DND-41 (cell line): ENCODE results near the gene CCDC78.

ENCODE experiments used
- CTCF ChIP-seq: IDR thresholded peaks from 2 replicates; pipeline ENCODE4 v1.5.1; 2012; ENCODE audit warnings: borderline replicate concordance, low read length, moderate library complexity, mild to moderate bottlenecking; ENCODE audit not compliant: poor library complexity, severe bottlenecking; ENCODE audit errors: extremely low read depth
- EZH2 ChIP-seq: IDR thresholded peaks from 3 replicates; pipeline ENCODE4 v1.6.1; 2012; ENCODE audit warnings: borderline replicate concordance, low read depth, mild to moderate bottlenecking, moderate library complexity, low read length, inconsistent platforms; ENCODE audit not compliant: severe bottlenecking

GRCh38 chr16:676565-676902 lies 49.7 kb downstream of the CCDC78 start:
- TF ChIP-seq CTCF (no peak), EZH2 (no peak)
